K562 (cell line): ENCODE data around the gene CDS1. TPM values are rescaled to one million over a fixed set of nuclear protein-coding genes. Genes with fewer than 3 reads are reported as not detected.

ENCODE experiments used
- ATAC-seq: fragments of 200-7000 bp; cut with Tn5 transposase; 3 replicates; pipeline ENCODE4 v1.9.1; 2020; ENCODE audit warnings: moderate library complexity
- BruUV-seq: library from RNA; stranded (reverse); fragments of 400-500 nt; replicated peaks from 2 replicates; lab custom pipeline; 2021; lab: Mats Ljungman, UMichigan
- CTCF ChIA-PET: fragments of 300-600 bp; formaldehyde crosslinking; extraction: SDS; loops from one replicate; lab custom pipeline; 2021; ENCODE audit warnings: low intra/inter-chr PET ratio; lab: Yijun Ruan, JAX
- POLR2A ChIA-PET: fragments of 300-600, 350-650 bp; sonication (Branson Sonifier 250); formaldehyde crosslinking; extraction: SDS; loops from one replicate; lab custom pipeline; 2021; ENCODE audit warnings: antibody characterized with exemption, inconsistent platforms; lab: Yijun Ruan, JAX
- DNase-seq, 4 experiments: peaks; one replicate each; pipeline versions ENCODE4 v3.0.0 to v3.0.0-alpha.2; 2011 to 2018; ENCODE audit warnings: low spot score in 3 of 4, mixed read lengths in 3 of 4; ENCODE audit errors: extremely low read depth in 1 of 4
- FAIRE-seq: peaks from 2 replicates; lab custom pipeline; 2011; peaks lifted over from hg19 to GRCh38; lab: Jason Lieb, UNC
- H2AFZ ChIP-seq: 2 replicates; pipeline ENCODE4 v1.6.0; 2011; ENCODE audit warnings: low read depth, low read length, control low read depth, inconsistent platforms
- H3K27ac ChIP-seq: fragments of 200-600 bp; 3 replicates; pipeline ENCODE4 v1.8.0; 2011; ENCODE audit warnings: low read depth, mild to moderate bottlenecking, control low read depth, inconsistent platforms, low read length, moderate library complexity, mixed read lengths; ENCODE audit errors: extremely low read depth
- H3K27me3 ChIP-seq, 2 experiments: fragments of 300-600 bp in 1 of 2; 2 replicates in 1 of 2; 3 replicates in 1 of 2; pipeline versions ENCODE4 v1.6.0 to v1.8.0; 2011; ENCODE audit warnings: inconsistent platforms in 2 of 2, low read length in 2 of 2, mild to moderate bottlenecking in 1 of 2, mixed read lengths in 1 of 2, moderate library complexity in 1 of 2; ENCODE audit not compliant: control insufficient read depth in 2 of 2, insufficient read depth in 2 of 2
- H3K36me3 ChIP-seq: fragments of 300-600 bp; 3 replicates; pipeline ENCODE4 v1.8.0; 2011; ENCODE audit warnings: mild to moderate bottlenecking, low read length, inconsistent platforms; ENCODE audit not compliant: control insufficient read depth, insufficient read depth
- H3K4me1 ChIP-seq, 2 experiments: fragments of 200-600 bp in 1 of 2; replicated peaks in 1 of 2; 2 replicates in 1 of 2; 3 replicates in 1 of 2; pipeline versions ENCODE4 v1.5.1 to v1.8.0; 2011; ENCODE audit warnings: inconsistent platforms in 2 of 2, low read length in 2 of 2, mild to moderate bottlenecking in 1 of 2, mixed read lengths in 1 of 2, moderate library complexity in 1 of 2; ENCODE audit not compliant: control insufficient read depth in 2 of 2, insufficient read depth in 2 of 2
- H3K4me2 ChIP-seq: 2 replicates; pipeline ENCODE4 v1.6.1; 2011; ENCODE audit warnings: low read length, control low read depth, inconsistent platforms, mixed read lengths; ENCODE audit not compliant: insufficient read depth
- H3K4me3 ChIP-seq: fragments of 200-600 bp; sonication (generic), shearing (Covaris generic); 2 replicates; pipeline ENCODE4 v1.5.1; 2016; ENCODE audit warnings: control low read depth, inconsistent platforms
- H3K79me2 ChIP-seq: fragments of 200-600 bp; 3 replicates; pipeline ENCODE4 v1.8.0; 2011; ENCODE audit warnings: low read length, inconsistent platforms; ENCODE audit not compliant: control insufficient read depth, insufficient read depth
- H3K9ac ChIP-seq, 2 experiments: 2 replicates each; pipeline versions ENCODE4 v1.6.0 to v1.6.1; 2011; ENCODE audit warnings: low read depth in 2 of 2, low read length in 2 of 2, control low read depth in 1 of 2, inconsistent platforms in 1 of 2, mild to moderate bottlenecking in 1 of 2, mixed read lengths in 1 of 2; ENCODE audit not compliant: insufficient read depth in 1 of 2
- H3K9me1 ChIP-seq: one replicate; pipeline ENCODE4 v1.6.0; 2011; ENCODE audit warnings: inconsistent platforms, mild to moderate bottlenecking, low read length, moderate library complexity; ENCODE audit not compliant: control insufficient read depth, insufficient read depth
- H3K9me3 ChIP-seq: replicated peaks from 2 replicates; pipeline ENCODE4 v1.5.1; 2011; ENCODE audit warnings: low read depth, low read length, inconsistent platforms; ENCODE audit not compliant: control insufficient read depth, insufficient read depth
- H4K20me1 ChIP-seq: replicated peaks from 2 replicates; pipeline ENCODE4 v1.6.1; 2011; ENCODE audit warnings: low read length, inconsistent platforms, mixed read lengths; ENCODE audit not compliant: control insufficient read depth, insufficient read depth
- KDM5B ChIP-seq: fragments of 200-600 bp; sonication (generic); IDR thresholded peaks from 2 replicates; pipeline ENCODE4 v1.6.1; 2012; ENCODE audit warnings: low read depth, mild to moderate bottlenecking, moderate library complexity, low read length, control low read depth, inconsistent platforms; ENCODE audit not compliant: insufficient replicate concordance
- MYC ChIP-seq, 2 experiments: fragments of 250-450 bp in 1 of 2; sonication (Bioruptor Pico) in 1 of 2; IDR thresholded peaks; 2 replicates each; pipeline versions ENCODE4 v1.5.1 to v1.6.1; 2012 to 2021; ENCODE audit warnings: low read depth in 2 of 2, borderline replicate concordance in 1 of 2, improper control_type of control experiment in 1 of 2, low read length in 1 of 2, mild to moderate bottlenecking in 1 of 2, moderate library complexity in 1 of 2
- POU5F1 ChIP-seq: fragments of 150-350 bp; IDR thresholded peaks from 2 replicates; pipeline ENCODE4 v1.6.1; 2014; ENCODE audit warnings: borderline replicate concordance, low read length, low read depth, mild to moderate bottlenecking; ENCODE audit not compliant: partially characterized antibody
- SRSF1 ChIP-seq: fragments of 200-400 bp; formaldehyde crosslinking; IDR thresholded peaks from 2 replicates; pipeline ENCODE4 v1.6.1; 2017; ENCODE audit warnings: mild to moderate bottlenecking, low read depth, low read length, moderate library complexity
- THRB ChIP-seq: fragments of 450-650 bp; formaldehyde crosslinking; conservative IDR thresholded peaks from 2 replicates; pipeline ENCODE4 v1.4.0; 2022; ENCODE audit warnings: mild to moderate bottlenecking, missing genetic modification characterization
- WGBS: fragments of 100-300 bp; shearing (Covaris generic); methylation state at CpG from one replicate; pipeline ENCODE4 v1.1.6; 2016; ENCODE audit warnings: low coverage, mixed read lengths; ENCODE audit not compliant: insufficient coverage; ENCODE audit errors: missing lambda C conversion rate; 5-methylcytosine and 5-hydroxymethylcytosine counted together
- in situ Hi-C: fragments of 300-500 bp; cut with MboI; formaldehyde crosslinking; loops from 4 replicates; pipeline ENCODE4 v1.15.0; 2018; ENCODE audit warnings: inconsistent platforms, mixed read lengths
- intact Hi-C: fragments of 100-400 bp; cut with micrococcal nuclease; formaldehyde crosslinking; loops from 2 replicates; pipeline ENCODE4 v1.14.2; 2022
- polyA plus RNA-seq, 8 experiments: library from polyadenylated mRNA; depleted of rRNA in 4 of 8; stranded (reverse) in 5 of 8; unstranded in 3 of 8; fragments of >200 nt; fragmentation: Nextera tagmentation in 2 of 8; fragmentation: Illumina TruSeq in 1 of 8; extraction: Ambion mirVana in 2 of 8; extraction: Trizol in 1 of 8; gene quantifications; 2 replicates each; pipeline versions ENCODE4 v1.2.1 to v1.2.3, GENCODE V29; 2011 to 2014; ENCODE audit warnings: inconsistent platforms in 1 of 8, missing spikeins in 1 of 8
- total RNA-seq, 7 experiments: library from RNA; depleted of rRNA in 6 of 7; stranded (reverse); fragments of >200 nt in 6 of 7; fragmentation: Illumina TruSeq in 2 of 7; extraction: Trizol in 2 of 7; gene quantifications; 2 replicates each; pipeline versions ENCODE4 v1.2.1 to v1.2.3, GENCODE V29; 2011 to 2021; ENCODE audit warnings: low replicate concordance in 1 of 7

CDS1 gene
- total and polyA plus RNA-seq, 9 of the 15 experiments (the other 6 are each of a cell fraction or from before 2014, with no cell fraction given) = 0.04 to 0.42 (median 0.15) TPM

GRCh38 chr4:84632092-84632491 is 49.2 kb downstream of the CDS1 start:
- no peak for FAIRE-seq
- no peaks in the 10 kb centered on the region for H3K36me3 ChIP-seq
- H3K4me2 ChIP-seq = no peak overlapping the region
- no peak overlapping the region for H3K27ac ChIP-seq
- no peaks in the 10 kb centered on the region for H4K20me1 ChIP-seq
- no peak for TF ChIP-seq THRB (CRISPR knock-in tag)
- no peak for TF ChIP-seq SRSF1
- TF ChIP-seq POU5F1 = no peak
- no peak for TF ChIP-seq MYC (IDR thresholded peaks at IDR 0.05; ENCODE audit: low read depth, low read length)
- no peak for TF ChIP-seq MYC (CRISPR knock-in tag; IDR thresholded peaks at IDR 0.05; ENCODE audit: borderline replicate concordance, low read depth)
- TF ChIP-seq KDM5B = no peak
- no TSS peak for BruUV-seq
- H3K4me3 ChIP-seq = no peak overlapping the region
- H3K9me3 ChIP-seq = no peaks in the 10 kb centered on the region
- H3K9me1 ChIP-seq = no peaks in the 10 kb centered on the region
- WGBS = 31% methylated on average over 2 of the region's 2 CpGs
- H3K79me2 ChIP-seq = no peaks in the 10 kb centered on the region
- in situ Hi-C loops (no loop called here), intact Hi-C loops (no loop called here)
- POLR2A ChIA-PET = no interaction called here
- no peaks in the 10 kb centered on the region for H3K4me1 ChIP-seq
- H2AFZ ChIP-seq = no peak overlapping the region
- no peaks in the 10 kb centered on the region for H3K27me3 ChIP-seq
- CTCF ChIA-PET = no interaction called here
- no peak for ATAC-seq
- H3K9ac ChIP-seq = no peak overlapping the region
- no peak for DNase-seq
